ENCODE measurements around the gene KRTAP10-7. TPM values are rescaled to one million over a fixed set of nuclear protein-coding genes. Genes with fewer than 3 reads are reported as not detected.
"Not testable (repeated sequence)": the region's sequence is repeated elsewhere in the genome, so short reads cannot be mapped to it uniquely, and the experiment has no call there.

The KRTAP10-7 gene
- total RNA-seq, 8 experiments from 2014 or later = 0.13 to 0.47 (median 0.20) TPM; not detected in 5

DNA sequence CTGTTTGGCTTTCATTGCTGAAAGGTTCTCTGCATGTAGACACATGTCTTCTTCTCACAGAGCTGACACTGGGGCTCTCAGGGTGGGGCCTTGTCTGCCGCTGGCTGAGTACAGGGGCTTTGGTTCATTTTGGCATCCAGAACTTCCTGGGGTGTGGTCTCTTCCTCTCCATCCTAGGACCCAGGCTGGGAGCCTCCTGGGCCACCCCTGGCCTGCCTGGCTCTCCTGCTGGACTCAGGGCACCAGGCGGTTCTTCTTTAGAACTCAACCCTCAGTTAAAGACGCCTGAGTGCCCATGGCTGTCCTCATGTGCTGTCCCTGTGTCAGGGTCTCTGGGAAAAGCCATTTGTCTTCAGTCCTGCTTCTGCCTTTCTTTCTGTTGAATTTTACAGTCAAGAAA is 14.5 kb upstream of the KRTAP10-7 start:
- in situ Hi-C loops (cut with MboI; ENCODE audit: low pct_unique_long_range_greater_than_20kb in 2 of 9, low sequenced_read_pairs in 9 of 9, unreplicated experiment in 9 of 9) = no loop called here
- 43 to 100% (median 73%) methylated on average over 1 to 2 of the region's 3 CpGs; no CpG with 5 or more reads in 6 of the 10 experiments for WGBS, 10 experiments
- H3K4me3 ChIP-seq = no peak overlapping the region
- H3K4me1 ChIP-seq (replicated peaks in 1 of 2) = peaks cover 3 to 10% of the 10 kb centered on the region in 2 donors
- H3K27ac ChIP-seq = no peak overlapping the region
- ATAC-seq (replicated peaks in 6 of 8) = no peak

- no peaks in the 10 kb centered on the region for H3K4me1 ChIP-seq (replicated peaks in 1 of 2)
- H3K4me3 ChIP-seq = no peak overlapping the region
- in situ Hi-C loops (cut with MboI; ENCODE audit: low pct_unique_long_range_greater_than_20kb in 2 of 9, low sequenced_read_pairs in 9 of 9, unreplicated experiment in 9 of 9) = no loop called here
- 20 to 100% (median 80%) methylated on average over 1 to 2 of the region's 2 CpGs; no CpG with 5 or more reads in 3 of the 10 experiments for WGBS, 10 experiments
- no peak for ATAC-seq (replicated peaks in 6 of 8)
- no peak overlapping the region for H3K27ac ChIP-seq
These were observed 11.3 kb upstream of the KRTAP10-7 start for GRCh38 chr21:44589094-44589493.

DNA sequence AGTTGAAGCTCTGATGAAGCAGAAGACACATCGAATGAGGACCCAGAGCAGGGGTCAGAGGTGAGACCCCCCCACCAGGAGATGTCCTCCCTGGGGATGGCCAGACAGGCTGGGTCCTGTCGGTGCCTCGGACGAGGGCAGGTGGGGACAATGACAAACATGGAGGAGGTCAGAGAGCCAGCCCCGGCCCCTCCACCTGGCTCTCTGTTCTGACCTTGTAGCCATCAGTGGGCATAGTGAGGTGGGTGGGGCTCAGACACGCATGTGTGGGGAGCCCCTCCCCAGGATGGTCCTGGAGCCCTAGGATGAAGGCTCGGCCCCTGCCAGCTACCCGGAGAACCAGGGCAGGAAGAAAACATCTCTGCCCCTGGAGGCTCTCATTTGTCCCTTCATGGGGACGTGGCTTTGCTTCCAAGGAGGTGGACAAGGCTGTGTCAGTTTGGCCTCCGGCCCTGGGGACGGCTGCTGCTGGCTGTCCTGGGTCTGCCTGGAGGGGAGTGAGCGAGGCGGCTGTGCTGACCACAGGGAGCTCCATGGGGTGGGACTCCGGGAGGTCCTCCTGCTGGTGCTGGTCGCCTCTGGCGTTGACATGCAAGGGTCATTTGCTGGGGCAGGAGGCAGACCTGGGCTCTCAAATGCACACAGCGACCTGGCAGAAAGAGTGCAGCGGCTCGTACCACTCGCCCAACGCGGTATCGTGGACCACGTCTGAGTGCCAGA is 10.7 kb upstream of the KRTAP10-7 start:
- 20 to 76% (median 65%) methylated on average over 1 to 9 of the region's 24 CpGs; no CpG with 5 or more reads in 7 of the 10 experiments for WGBS, 10 experiments
- ATAC-seq (replicated peaks in 6 of 8) = no peak

DNA sequence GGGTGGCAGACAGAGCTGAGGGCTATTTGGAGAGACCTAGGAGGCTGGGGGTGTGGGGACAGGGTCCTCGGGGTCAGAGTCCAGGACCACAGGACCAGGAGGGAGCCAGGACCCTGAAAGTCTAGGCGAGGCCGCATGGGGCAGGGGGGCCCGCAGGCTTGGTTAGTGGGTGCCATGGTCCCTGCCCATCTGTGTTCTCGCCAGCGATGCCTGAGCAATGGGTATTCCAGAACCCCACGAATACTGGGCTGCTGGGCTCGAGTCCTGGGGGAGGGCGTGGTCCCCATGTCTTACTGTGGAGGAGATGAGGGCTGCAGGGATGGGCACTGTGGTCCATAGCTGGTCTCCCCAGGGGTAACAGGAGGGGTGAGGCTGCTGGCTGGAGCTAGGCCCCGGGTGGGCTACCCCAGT is 10.1 kb upstream of the KRTAP10-7 start:
- Histone ChIP-seq H3K27ac (no peak overlapping the region), H3K4me1 (replicated peaks in 1 of 2) (no peaks in the 10 kb centered on the region), H3K4me3 (no peak overlapping the region)
- no peak for ATAC-seq (replicated peaks in 6 of 8)
- WGBS, 10 experiments = no CpG with 5 or more reads among the region's 10 CpGs
- in situ Hi-C loops (cut with MboI; ENCODE audit: low pct_unique_long_range_greater_than_20kb in 2 of 9, low sequenced_read_pairs in 9 of 9, unreplicated experiment in 9 of 9) = no loop called here

More for the DNA sequence above, 10.7 kb upstream of the KRTAP10-7 start:
- Histone ChIP-seq H3K27ac (no peak overlapping the region), H3K4me1 (replicated peaks in 1 of 2) (no peaks in the 10 kb centered on the region), H3K4me3 (no peak overlapping the region)
- in situ Hi-C loops (cut with MboI; ENCODE audit: low pct_unique_long_range_greater_than_20kb in 2 of 9, low sequenced_read_pairs in 9 of 9, unreplicated experiment in 9 of 9) = no loop called here

- in situ Hi-C loops (cut with MboI; ENCODE audit: low pct_unique_long_range_greater_than_20kb in 2 of 9, low sequenced_read_pairs in 9 of 9, unreplicated experiment in 9 of 9); H3K4me1 ChIP-seq (replicated peaks in 1 of 2); H3K27ac ChIP-seq; H3K4me3 ChIP-seq; ATAC-seq (replicated peaks in 6 of 8): not testable (repeated sequence)
- 0% methylated on average over 1 of the region's 19 CpGs; no CpG with 5 or more reads in 9 of the 10 experiments for WGBS, 10 experiments
These were observed 9.2 kb upstream of the KRTAP10-7 start for GRCh38 chr21:44590897-44591800.

DNA sequence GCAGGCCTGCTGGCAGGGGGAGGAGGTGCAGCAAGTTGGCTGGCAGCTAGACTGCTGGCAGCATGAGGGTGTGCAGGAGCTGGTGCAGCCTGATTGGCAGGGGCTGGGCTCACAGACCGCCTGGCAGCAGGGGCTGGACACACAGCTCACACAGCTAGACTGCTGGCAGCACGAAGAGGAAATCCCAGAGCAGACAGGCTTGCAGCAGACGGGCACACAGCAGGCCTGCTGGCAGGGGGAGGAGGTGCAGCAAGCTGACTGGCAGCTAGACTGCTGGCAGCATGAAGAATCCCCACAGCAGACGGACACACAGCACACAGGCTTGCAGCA is 8.6 kb upstream of the KRTAP10-7 start:
- H3K4me1 ChIP-seq (replicated peaks in 1 of 2); ATAC-seq (replicated peaks in 6 of 8); H3K4me3 ChIP-seq; H3K27ac ChIP-seq; in situ Hi-C loops (cut with MboI; ENCODE audit: low pct_unique_long_range_greater_than_20kb in 2 of 9, low sequenced_read_pairs in 9 of 9, unreplicated experiment in 9 of 9): not testable (repeated sequence)
- WGBS, 10 experiments = no CpG with 5 or more reads among the region's 4 CpGs

DNA sequence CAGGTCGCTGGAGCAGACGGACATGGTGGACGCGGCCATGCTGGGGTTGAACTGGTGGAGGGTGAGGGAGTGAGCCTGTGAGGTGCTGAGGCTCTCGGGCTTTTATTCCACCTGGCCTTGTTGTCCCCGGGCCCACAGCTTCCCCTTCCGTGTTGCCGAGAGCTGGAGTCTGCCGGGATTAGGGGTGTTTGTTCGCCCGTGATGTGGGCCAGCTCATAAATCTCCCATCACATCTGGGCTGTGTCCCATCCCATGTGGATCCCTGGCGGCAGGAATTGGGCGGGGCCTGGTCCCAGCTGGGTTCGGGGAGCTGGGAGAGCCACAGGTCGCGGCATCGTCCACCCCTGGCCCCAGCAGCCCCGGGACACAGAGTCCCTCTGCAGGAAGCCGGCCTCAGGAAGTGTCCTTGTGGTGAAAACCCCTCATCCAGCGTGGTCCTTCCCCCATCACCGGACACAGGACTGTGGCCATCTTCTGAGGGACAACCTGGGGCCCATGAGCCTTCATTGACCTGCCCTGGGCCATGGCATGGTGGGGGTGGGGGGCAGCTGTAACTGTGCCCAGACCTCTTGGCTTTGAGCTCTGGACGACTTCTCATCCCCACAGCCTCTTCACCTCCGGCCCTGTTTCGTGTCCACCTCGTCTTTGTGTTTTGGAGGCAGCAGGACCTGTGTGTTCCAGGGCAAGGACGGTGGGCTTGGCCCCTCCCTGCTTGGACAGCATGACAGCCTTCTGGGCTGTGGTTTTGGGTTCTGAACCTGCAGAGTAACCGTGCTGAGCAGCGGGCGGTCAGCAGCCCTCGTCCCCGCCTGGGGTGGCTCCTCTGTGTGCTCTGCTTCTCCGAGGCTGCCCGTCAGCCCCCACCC is 7.7 kb upstream of the KRTAP10-7 start, which contains the start of gene KRTAP10-6:
TSS of gene KRTAP10-6 (minus strand) at position 60 of the 866 bp plus-strand sequence. CDS start at position 39, 21 bp downstream.
- Histone ChIP-seq H3K4me1 (replicated peaks in 1 of 2) (no peaks in the 10 kb centered on the region), H3K4me3 (no peak within 1 kb of the TSS), H3K27ac (no peak within 1 kb of the TSS)
- in situ Hi-C loops (cut with MboI; ENCODE audit: low pct_unique_long_range_greater_than_20kb in 2 of 9, low sequenced_read_pairs in 9 of 9, unreplicated experiment in 9 of 9) = no loop called here
- 20 to 80% (median 50%) methylated on average over 1 to 6 of the region's 33 CpGs; no CpG with 5 or more reads in 6 of the 10 experiments for WGBS, 10 experiments
- no peak for ATAC-seq (replicated peaks in 6 of 8)

- Histone ChIP-seq H3K4me1 (replicated peaks in 1 of 2) (no peaks in the 10 kb centered on the region), H3K4me3 (no peak overlapping the region), H3K27ac (no peak overlapping the region)
- 29 to 100% (median 85%) methylated on average over 1 to 10 of the region's 20 CpGs; no CpG with 5 or more reads in 1 of the 10 experiments for WGBS, 10 experiments
- ATAC-seq (replicated peaks in 6 of 8) = peak in 1 of 8 experiments; percentile 78
- in situ Hi-C loops (cut with MboI; ENCODE audit: low pct_unique_long_range_greater_than_20kb in 2 of 9, low sequenced_read_pairs in 9 of 9, unreplicated experiment in 9 of 9) = no loop called here
These were observed 6.6 kb upstream of the KRTAP10-7 start for GRCh38 chr21:44593598-44594405.

DNA sequence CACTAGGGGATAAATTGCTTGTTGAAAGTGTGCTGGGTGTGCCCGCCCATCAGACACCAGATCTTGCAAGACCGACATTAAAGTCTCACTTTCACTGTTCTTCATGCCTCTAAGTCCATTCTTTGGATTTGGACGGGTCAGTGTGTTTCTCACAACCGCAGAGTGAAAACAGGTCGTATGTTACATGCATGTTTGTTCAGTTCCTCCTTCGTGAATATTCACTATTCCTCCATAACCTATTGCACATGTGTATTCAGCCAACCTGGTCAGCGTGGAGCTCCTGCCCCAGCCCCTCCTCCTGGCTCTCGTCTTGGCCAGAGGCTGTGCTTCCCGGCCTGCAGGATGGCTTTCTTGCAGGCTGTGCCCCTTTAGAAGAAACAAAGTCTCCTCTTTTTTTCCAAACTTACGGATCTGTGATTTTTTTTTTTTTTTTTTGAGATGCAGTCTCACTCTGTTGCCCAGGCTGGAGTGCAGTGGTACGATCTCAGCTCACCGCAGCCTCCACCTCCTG is 5.9 kb upstream of the KRTAP10-7 start:
- in situ Hi-C loops (cut with MboI; ENCODE audit: low pct_unique_long_range_greater_than_20kb in 2 of 9, low sequenced_read_pairs in 9 of 9, unreplicated experiment in 9 of 9) = no loop called here
- peak in 1 of 8 experiments; percentile 44 for ATAC-seq (replicated peaks in 6 of 8)
- no peaks in the 10 kb centered on the region for H3K4me1 ChIP-seq (replicated peaks in 1 of 2)
- no peak overlapping the region for H3K27ac ChIP-seq
- WGBS, 10 experiments = 39 to 100% (median 77%) methylated on average over 2 to 10 of the region's 12 CpGs; no CpG with 5 or more reads in 1 of the 10 experiments
- H3K4me3 ChIP-seq = no peak overlapping the region

DNA sequence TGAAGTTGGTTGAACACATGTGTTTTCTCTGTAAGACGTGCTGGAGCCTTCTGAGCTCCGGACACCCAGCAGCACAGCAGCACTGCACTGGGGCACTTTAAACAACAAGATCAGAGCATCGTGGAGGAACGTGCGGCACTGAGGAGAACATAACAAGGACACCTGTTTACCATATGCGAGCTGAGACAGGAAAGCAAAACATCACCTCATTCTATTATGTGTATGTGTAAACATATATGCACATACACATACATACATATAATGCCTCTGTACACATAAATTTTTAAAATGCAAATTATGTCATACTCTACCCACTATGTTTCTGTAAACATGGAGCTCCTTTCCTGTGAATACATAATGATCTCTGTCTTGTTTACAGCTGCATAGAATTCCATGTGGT is 4.9 kb upstream of the KRTAP10-7 start:
- no peak overlapping the region for H3K27ac ChIP-seq
- 6 to 100% (median 85%) methylated on average over 2 to 6 of the region's 6 CpGs; no CpG with 5 or more reads in 4 of the 10 experiments for whole genome bisulfite sequencing, 10 experiments
- H3K4me1 ChIP-seq (replicated peaks in 1 of 2) = no peaks in the 10 kb centered on the region
- in situ Hi-C loops (cut with MboI; ENCODE audit: low pct_unique_long_range_greater_than_20kb in 2 of 9, low sequenced_read_pairs in 9 of 9, unreplicated experiment in 9 of 9) = no loop called here
- ATAC-seq (replicated peaks in 6 of 8) = peak in 2 of 8 experiments; percentile 34 to 91
- no peak overlapping the region for H3K4me3 ChIP-seq

DNA sequence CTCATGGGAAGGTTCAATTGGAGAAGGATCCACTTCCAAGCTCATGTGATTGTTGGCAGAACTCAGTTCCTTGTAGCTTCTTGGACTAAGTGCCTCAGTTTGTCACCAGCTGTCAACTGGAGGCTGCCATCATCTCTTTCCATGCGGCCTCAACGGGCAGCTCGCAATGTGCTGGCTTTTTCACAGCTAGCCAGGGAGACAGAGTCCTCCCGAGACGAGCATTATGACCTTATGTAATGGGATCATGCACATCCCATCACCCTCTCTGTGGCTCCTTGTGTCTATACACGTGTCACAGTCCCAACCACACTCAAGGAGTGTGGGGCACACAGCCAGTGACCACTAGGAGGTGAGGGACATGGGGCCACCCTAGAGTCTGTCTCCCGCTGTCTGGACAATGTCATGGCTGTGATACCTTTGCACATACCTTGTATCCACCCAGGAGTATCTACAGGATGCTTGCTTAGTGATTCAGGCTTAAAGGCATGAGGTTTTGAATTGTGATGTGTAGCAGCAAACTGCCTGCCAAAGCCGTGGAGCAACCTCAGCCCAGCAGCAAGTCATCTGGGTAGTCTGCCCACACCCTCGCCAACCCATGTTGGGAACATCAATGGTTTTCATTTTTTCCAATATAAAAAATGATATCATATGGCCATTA is 4.2 kb upstream of the KRTAP10-7 start:
- in situ Hi-C loops (cut with MboI; ENCODE audit: low pct_unique_long_range_greater_than_20kb in 2 of 9, low sequenced_read_pairs in 9 of 9, unreplicated experiment in 9 of 9) = no loop called here
- no peak for ATAC-seq (replicated peaks in 6 of 8)
- Histone ChIP-seq H3K27ac (no peak overlapping the region), H3K4me3 (no peak overlapping the region), H3K4me1 (replicated peaks in 1 of 2) (no peaks in the 10 kb centered on the region)
- WGBS, 10 experiments = 4 to 100% (median 57%) methylated on average over 1 to 5 of the region's 9 CpGs; no CpG with 5 or more reads in 2 of the 10 experiments
